Fibroblast of lung (primary cell): Measurements from ENCODE around the gene URAD.

Source experiments
- CTCF ChIP-seq, 2 donors: IDR thresholded peaks in 1 of 2; conservative IDR thresholded peaks in 1 of 2; 1 replicate in 1 of 2; 2 replicates in 1 of 2; pipeline ENCODE4 v1.5.1; 2011 to 2012; ENCODE audit warnings: low read length in 2 of 2, control low read depth in 1 of 2, inconsistent platforms in 1 of 2, low read depth in 1 of 2, mild to moderate bottlenecking in 1 of 2
- EZH2 ChIP-seq: IDR thresholded peaks from 2 replicates; pipeline ENCODE4 v1.5.1; 2012; ENCODE audit warnings: low read length, control low read depth, mild to moderate bottlenecking; ENCODE audit errors: missing control alignments

- TF ChIP-seq CTCF (conservative IDR thresholded peaks at IDR 0.05 in 1 of 2, IDR thresholded peaks at IDR 0.05 in 1 of 2; ENCODE audit: low read depth in 1 of 2, low read length in 2 of 2) (no peak), EZH2 (no peak)
Measured at GRCh38 chr13:28012896-28013295, 24.4 kb upstream of the URAD start.
